ENCODE results near the gene RICTOR. TPM values are rescaled to one million over a fixed set of nuclear protein-coding genes. Genes with fewer than 3 reads are reported as not detected.

The RICTOR gene
- total RNA-seq, 1 experiment from 2014 or later, result 21.7 TPM

DNA sequence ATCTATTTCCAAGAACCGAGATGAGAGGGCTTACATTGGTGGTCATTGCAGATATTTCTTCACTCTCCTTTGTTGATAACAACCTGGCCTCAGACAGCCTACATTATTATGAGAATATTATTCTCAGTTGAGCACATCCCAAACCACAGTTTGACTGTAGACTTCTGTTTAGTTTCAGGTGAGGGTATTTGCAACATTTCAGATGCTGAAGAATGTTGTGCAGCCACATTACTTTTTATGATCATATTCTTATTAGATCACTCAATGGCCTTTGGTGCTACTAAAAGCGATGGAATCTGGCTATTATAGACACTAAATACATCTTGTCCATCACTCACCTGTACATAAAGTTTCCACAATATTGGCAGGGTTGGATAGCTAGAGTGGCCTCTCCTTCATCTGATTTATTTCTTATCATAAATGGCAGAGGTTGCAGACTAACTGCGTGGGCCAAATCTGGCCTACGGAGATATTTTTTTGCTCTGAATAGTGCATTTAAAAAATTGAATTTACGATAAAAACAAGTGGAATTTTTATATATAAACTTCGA is 26.2 kb upstream of the RICTOR start:
- H4K20me1 ChIP-seq (ENCODE audit: insufficient read depth), result no peaks in the 10 kb centered on the region
- peaks cover 0 to 26% of the 10 kb centered on the region in 2 experiments; a peak in 2 of 4 replicates for H3K4me1 ChIP-seq (ENCODE audit: control insufficient read depth in 1 of 2, insufficient read depth in 2 of 2, low read length in 2 of 2)
- ATAC-seq, result no peak
- RAD21 ChIA-PET (ENCODE audit: low non-redundant PET in 1 of 2, low total read pairs in 2 of 2, uncharacterized antibody in 2 of 2, unreplicated experiment in 2 of 2), result interaction anchor here in 1 of 2 experiments (0.6 kb wide), 1 partner anchor 25 kb away, joined by 3 read pairs; no protein-coding TSS in a partner anchor
- intact Hi-C loops (cut with micrococcal nuclease), result no loop called here
- no TSS peak for BruUV-seq (replicated peaks)
- no peaks in the 10 kb centered on the region for H3K36me3 ChIP-seq (ENCODE audit: control insufficient read depth in 1 of 2, insufficient read depth in 2 of 2, low read length in 2 of 2)
- H3K9me3 ChIP-seq (ENCODE audit: control insufficient read depth in 1 of 2, insufficient read depth in 1 of 2, low read depth in 1 of 2, low read length in 2 of 2), result no peaks in the 10 kb centered on the region
- no peak overlapping the region for H3K9ac ChIP-seq (ENCODE audit: low read length)
- no peaks in the 10 kb centered on the region for H3K9me2 ChIP-seq (ENCODE audit: insufficient read depth)
- no peak for TF ChIP-seq POLR2AphosphoS5 (IDR thresholded peaks at IDR 0.05; ENCODE audit: low read depth, low read length)
- TF ChIP-seq FOSL1 (IDR thresholded peaks at IDR 0.05; ENCODE audit: low read depth), result no peak
- TF ChIP-seq SRF (IDR thresholded peaks at IDR 0.05; ENCODE audit: low read depth), result no peak
- TF ChIP-seq JUND (IDR thresholded peaks at IDR 0.05), result no peak
- TF ChIP-seq EZH2phosphoT487 (IDR thresholded peaks at IDR 0.05; ENCODE audit: borderline replicate concordance), result no peak
- TF ChIP-seq TCF7L2 (IDR thresholded peaks at IDR 0.05; ENCODE audit: borderline replicate concordance, extremely low read depth, insufficient read depth, insufficient read length), result no peak
- TF ChIP-seq, protein P1, sequence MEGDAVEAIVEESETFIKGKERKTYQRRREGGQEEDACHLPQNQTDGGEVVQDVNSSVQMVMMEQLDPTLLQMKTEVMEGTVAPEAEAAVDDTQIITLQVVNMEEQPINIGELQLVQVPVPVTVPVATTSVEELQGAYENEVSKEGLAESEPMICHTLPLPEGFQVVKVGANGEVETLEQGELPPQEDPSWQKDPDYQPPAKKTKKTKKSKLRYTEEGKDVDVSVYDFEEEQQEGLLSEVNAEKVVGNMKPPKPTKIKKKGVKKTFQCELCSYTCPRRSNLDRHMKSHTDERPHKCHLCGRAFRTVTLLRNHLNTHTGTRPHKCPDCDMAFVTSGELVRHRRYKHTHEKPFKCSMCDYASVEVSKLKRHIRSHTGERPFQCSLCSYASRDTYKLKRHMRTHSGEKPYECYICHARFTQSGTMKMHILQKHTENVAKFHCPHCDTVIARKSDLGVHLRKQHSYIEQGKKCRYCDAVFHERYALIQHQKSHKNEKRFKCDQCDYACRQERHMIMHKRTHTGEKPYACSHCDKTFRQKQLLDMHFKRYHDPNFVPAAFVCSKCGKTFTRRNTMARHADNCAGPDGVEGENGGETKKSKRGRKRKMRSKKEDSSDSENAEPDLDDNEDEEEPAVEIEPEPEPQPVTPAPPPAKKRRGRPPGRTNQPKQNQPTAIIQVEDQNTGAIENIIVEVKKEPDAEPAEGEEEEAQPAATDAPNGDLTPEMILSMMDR (IDR thresholded peaks at IDR 0.05 in 2 of 3, conservative IDR thresholded peaks at IDR 0.05 in 1 of 3; ENCODE audit: borderline replicate concordance in 1 of 3, insufficient read depth in 1 of 3, low read depth in 2 of 3, low read length in 2 of 3), result no peak
- no peak for TF ChIP-seq ZBTB33 (IDR thresholded peaks at IDR 0.05; ENCODE audit: extremely low read depth, insufficient replicate concordance, low read length)
- no peak for TF ChIP-seq SP1 (IDR thresholded peaks at IDR 0.05; ENCODE audit: low read depth)
- peak overlapping the region; percentile 16 for H3K4me2 ChIP-seq (ENCODE audit: low read length)
- POLR2A ChIA-PET, result interaction anchor here (0.8 kb wide), 1 partner anchor 10 kb away, joined by 3 read pairs; no protein-coding TSS in a partner anchor
- DNase-seq (ENCODE audit: low read depth, low spot score), result no peak
- H3K27ac ChIP-seq (ENCODE audit: low read depth, low read length), result no peak overlapping the region
- no peaks in the 10 kb centered on the region for H3K27me3 ChIP-seq (ENCODE audit: insufficient read depth, low read length)
- no peak overlapping the region for H3K4me3 ChIP-seq (replicated peaks in 1 of 2; ENCODE audit: low read depth in 1 of 2, low read length in 2 of 2)
- H3K79me2 ChIP-seq (ENCODE audit: insufficient read depth, low read length), result no peaks in the 10 kb centered on the region
- H2AFZ ChIP-seq (ENCODE audit: low read depth, low read length, poor library complexity, severe bottlenecking), result peak overlapping the region; percentile 74
- CTCF ChIA-PET, result interaction anchor here (1.6 kb wide), 1 partner anchor 20 kb away, joined by 5 read pairs; no protein-coding TSS in a partner anchor
